Jurkat, Clone E6-1 (cell line): Measurements from ENCODE around the gene MRPL9.
"Not testable (repeated sequence)": the region's sequence is repeated elsewhere in the genome, so short reads cannot be mapped to it uniquely, and the experiment has no call there.

Source experiments
- DNase-seq: peaks from one replicate; pipeline ENCODE4 v3.0.0-alpha.2; 2011; ENCODE audit warnings: low read depth, low spot score
- H3K4me3 ChIP-seq: 2 replicates; pipeline ENCODE4 v1.5.1; 2011; ENCODE audit warnings: mild to moderate bottlenecking, low read length, control low read depth, moderate library complexity

MRPL9 gene

DNA sequence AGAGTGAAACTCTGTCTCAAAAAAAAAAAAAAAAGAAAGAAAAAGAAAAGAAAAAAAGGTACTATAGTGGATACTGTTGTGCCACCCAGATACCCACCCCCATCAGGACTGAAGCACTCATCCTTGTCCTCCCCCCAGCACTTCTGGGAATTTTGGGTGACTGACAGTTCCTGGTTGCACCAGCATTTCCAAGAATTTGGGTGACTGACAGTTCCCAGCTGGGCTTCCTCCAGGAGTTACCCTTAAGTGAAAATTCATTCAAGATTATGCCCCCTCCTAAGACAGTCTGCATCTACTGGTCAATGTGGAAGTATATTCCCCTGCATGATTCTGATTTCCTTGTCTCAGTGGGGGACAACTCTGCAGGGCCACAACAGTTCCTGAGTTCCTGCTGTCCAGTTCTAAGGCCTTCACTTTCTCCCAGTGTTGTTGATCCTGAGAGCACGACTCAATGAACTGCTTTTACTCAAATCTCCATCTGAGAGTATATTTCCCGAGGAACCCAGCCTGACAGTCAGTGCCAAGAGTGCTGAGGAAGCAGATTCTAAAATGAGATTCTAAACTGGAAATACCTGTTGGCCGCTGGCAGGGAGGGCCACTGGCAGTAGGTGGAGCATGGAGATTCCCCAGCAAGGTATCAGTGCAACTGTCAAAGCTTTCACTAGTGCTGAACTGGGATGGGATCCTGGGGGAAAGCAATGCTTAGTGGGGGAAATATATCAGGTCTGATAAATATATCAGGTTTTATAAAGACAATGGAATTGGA is 23.5 kb downstream of the MRPL9 start:
- H3K4me3 ChIP-seq: no peak overlapping the region
- DNase-seq: no peak

DNA sequence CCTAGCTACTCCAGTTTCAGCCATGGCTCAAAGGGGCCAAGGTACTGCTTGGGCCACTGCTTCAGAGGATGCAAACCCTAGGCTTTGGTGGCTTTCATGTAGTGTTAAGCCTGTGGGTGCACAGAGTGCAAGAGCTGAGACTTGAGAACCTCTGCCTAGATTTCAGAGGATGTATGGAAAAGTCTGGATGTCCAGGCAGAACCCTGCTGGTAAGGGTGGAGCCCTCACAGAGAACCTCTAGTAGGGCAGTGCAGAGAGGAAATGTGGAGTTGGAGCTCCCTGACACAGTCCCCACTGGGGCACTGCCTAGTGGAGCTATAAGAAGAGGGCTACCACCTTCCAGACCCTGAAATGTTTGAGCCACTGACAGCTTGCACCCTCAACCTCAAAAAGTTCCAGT is 25.8 kb downstream of the MRPL9 start:
- no peak for DNase-seq
- H3K4me3 ChIP-seq: no peak overlapping the region

- H3K4me3 ChIP-seq: no peak overlapping the region
- DNase-seq: no peak
Observed at GRCh38 chr1:151737026-151737425, 26.3 kb downstream of the MRPL9 start.

- H3K4me3 ChIP-seq, DNase-seq: not testable (repeated sequence)
Observed at GRCh38 chr1:151733995-151734394, 29.3 kb downstream of the MRPL9 start.

- H3K4me3 ChIP-seq: no peak overlapping the region
Observed at GRCh38 chr1:151733126-151733525, 30.2 kb downstream of the MRPL9 start.

DNA sequence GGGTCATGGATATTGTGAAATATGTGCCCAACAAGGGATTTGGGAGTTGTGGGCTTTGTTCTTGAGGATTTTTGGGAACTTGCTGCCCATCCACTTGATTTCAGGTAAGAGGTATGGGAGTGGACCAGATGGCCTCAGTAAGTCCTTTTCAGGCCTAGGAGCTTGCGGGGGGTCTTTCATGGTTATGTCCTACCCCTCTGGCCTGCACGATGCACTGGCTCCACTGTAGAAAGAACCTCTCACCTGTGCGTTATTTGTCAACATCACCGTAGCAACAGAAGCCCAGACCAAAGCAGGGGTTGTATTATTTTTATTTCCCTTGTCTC is 33.4 kb downstream of the MRPL9 start:
- no peak for DNase-seq
- no peak overlapping the region for H3K4me3 ChIP-seq

More at GRCh38 chr1:151733126-151733525, 30.2 kb downstream of the MRPL9 start:
- DNase-seq: no peak

GRCh38 chr1:151729157-151729965 is 33.9 kb downstream of the MRPL9 start:
- DNase-seq: no peak
- no peak overlapping the region for H3K4me3 ChIP-seq

GRCh38 chr1:151728151-151729054 is 34.9 kb downstream of the MRPL9 start:
- DNase-seq: no peak
- no peak overlapping the region for H3K4me3 ChIP-seq

GRCh38 chr1:151723726-151724370 is 39.4 kb downstream of the MRPL9 start:
- no peak overlapping the region for H3K4me3 ChIP-seq
- no peak for DNase-seq

GRCh38 chr1:151721788-151722510 is 41.3 kb downstream of the MRPL9 start:
- no peak for DNase-seq
- peak overlapping the region; percentile 38 for H3K4me3 ChIP-seq

- DNase-seq: no peak
- H3K4me3 ChIP-seq: peak within 1 kb of the TSS; percentile 38
Observed at GRCh38 chr1:151720974-151721787, 42.1 kb downstream of the MRPL9 start, which contains the start of gene RIIAD1. Gene RIIAD1 (plus strand): TSS chr1:151721522. CDS start chr1:151721537, 15 bp downstream.

- no peak overlapping the region; the same call in 1 of the 2 replicates for H3K4me3 ChIP-seq
- DNase-seq: no peak
Observed at GRCh38 chr1:151720554-151720953, 42.7 kb downstream of the MRPL9 start.

DNA sequence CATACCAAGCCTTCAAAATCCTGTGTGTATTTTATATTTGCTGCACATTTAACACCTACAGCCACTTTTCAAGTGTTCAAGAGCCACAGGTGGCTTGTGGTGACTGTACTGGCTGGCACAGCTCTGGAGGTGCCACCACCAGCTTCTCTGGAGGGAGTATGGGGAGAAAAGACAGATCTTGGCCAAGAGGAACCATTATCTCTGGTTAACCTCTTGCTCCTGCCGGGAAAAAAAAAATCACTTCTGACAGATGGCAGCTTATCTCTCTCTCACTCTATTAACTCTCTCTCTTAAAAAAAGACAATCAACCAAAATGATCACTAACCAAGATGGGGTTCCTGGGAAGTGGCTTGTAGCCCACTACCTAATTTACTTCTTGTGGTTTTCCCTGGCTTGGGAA is 43.2 kb downstream of the MRPL9 start:
- no peak overlapping the region for H3K4me3 ChIP-seq
- DNase-seq: peak; percentile 42

- H3K4me3 ChIP-seq: no peak overlapping the region
- DNase-seq: no peak
Observed at GRCh38 chr1:151718666-151719065, 44.6 kb downstream of the MRPL9 start.

- no peak for DNase-seq
- H3K4me3 ChIP-seq: no peak overlapping the region
Observed at GRCh38 chr1:151718011-151718431, 45.3 kb downstream of the MRPL9 start.

DNA sequence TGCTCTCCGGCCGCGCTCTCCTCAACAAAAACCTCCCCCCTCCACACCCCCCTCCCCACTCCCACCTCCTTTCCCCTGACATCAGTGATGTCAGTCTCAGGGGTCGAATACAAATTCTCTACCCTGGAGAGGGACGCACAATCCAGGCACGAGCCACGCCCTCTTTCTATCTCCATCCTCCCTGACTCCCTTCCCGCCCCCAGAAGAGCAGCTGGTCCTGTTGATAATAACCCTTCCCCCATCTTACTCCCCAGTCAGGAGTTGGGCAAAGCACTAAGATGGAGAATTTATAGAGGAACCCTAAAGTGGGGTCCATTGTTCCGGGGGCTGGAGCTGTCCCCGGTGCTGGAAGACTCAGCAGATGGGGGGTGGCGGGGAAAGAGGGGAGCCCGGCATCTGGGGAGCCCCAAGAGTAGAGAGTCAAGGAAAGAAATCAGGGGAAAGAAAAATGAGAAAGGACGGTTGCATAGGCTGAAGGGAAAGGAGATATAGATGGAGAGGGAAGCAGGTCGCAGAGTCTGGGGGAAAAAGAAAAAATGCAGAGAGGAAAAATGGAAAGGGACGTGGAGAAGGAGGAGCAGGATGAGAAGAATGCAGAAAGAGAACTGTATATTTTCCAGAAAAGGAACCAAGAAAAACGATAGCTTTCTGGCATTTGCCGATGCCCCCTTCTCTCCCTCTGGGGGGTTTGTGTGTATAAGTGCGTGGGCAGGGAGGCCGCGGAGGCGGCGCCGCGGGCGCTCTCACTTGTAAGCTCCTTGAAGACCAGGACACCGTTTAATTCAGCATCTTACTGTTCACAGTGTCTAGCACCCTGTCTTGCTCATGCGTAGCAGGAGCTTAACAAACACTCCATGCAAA is 46.3 kb downstream of the MRPL9 start, which contains the start of gene CELF3:
CELF3 (minus strand) TSS at position 33 of the 861 bp plus-strand sequence. CDS start 783 bp downstream, outside the sequence.
- peak; percentile 52 for DNase-seq

GRCh38 chr1:151716405-151716762 is 46.9 kb downstream of the MRPL9 start:
- DNase-seq: no peak
- peak overlapping the region; percentile 21 for H3K4me3 ChIP-seq

More for the DNA sequence above, 46.3 kb downstream of the MRPL9 start, which contains the start of gene CELF3:
- H3K4me3 ChIP-seq: peak within 1 kb of the TSS; percentile 21
